Measurements from ENCODE around the gene SPRTN.

The SPRTN gene

DNA sequence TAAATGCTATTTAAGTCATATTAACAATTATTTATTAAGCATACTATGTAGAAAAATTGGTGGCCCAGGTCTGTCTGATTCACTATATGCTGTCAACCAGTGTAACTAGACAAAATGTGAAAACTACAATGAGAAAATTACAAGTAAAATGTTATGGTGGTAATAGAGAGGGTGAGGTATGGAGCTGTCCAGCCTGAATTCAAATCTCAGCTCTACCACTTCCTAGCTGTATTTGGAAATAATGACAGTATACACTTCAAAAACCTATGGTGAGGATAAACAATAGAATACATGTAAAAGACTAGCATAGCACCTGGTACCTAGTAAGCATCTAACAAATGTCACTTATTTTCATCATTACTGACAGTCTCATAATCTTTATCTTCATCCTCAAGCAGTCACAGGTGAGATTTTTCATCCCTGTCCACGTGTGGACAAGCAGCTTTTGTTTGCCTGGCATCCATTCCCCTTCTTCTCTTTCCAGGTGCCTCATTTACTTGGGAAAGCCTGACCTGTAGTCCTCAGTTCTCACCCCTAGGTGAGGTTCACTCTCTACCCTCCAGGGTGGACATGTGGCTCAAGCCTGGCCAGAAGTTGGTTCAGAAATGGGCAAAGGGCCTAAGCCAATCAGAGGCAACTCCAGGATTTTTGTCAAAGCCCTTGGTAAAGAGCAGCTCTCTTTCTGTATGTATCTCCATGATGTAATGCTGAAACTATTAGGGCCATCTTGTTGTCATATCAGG is 54.5 kb downstream of the SPRTN start:
- peaks cover 26 to 69% (median 40%) of the 10 kb centered on the region in 10 experiments for H3K4me1 ChIP-seq

GRCh38 chr1:231393668-231394067 is 55.6 kb downstream of the SPRTN start:
- peaks cover 0 to 63% (median 46%) of the 10 kb centered on the region in 11 experiments; a peak in 18 of 22 replicates for H3K36me3 ChIP-seq
- H3K9ac ChIP-seq: no peak overlapping the region
- no peak overlapping the region for H3K4me3 ChIP-seq
- peaks cover 0 to 8% (median 0%) of the 10 kb centered on the region in 11 experiments; a peak in 1 of 22 replicates for H3K9me3 ChIP-seq (replicated peaks in 1 of 11)
- no peaks in the 10 kb centered on the region for H3K27me3 ChIP-seq
- TF ChIP-seq Cebpa-rat (IDR thresholded peaks at IDR 0.05): no peak
- peaks cover 63 to 98% (median 89%) of the 10 kb centered on the region in 11 experiments for H4K20me1 ChIP-seq
- H3K4me2 ChIP-seq: no peak overlapping the region
- no peak overlapping the region for H3K27ac ChIP-seq
- H3K4me1 ChIP-seq: peaks cover 15 to 69% (median 31%) of the 10 kb centered on the region in 10 experiments

More for the DNA sequence above, 54.5 kb downstream of the SPRTN start:
- Histone ChIP-seq H3K9ac (no peak overlapping the region), H4K20me1 (peaks cover 53 to 98% (median 88%) of the 10 kb centered on the region in 11 experiments; a peak in 21 of 22 replicates), H3K9me3 (replicated peaks in 1 of 11) (peaks cover 0 to 8% (median 0%) of the 10 kb centered on the region in 11 experiments; a peak in 1 of 22 replicates), H3K27ac (no peak overlapping the region), H3K4me3 (no peak overlapping the region), H3K36me3 (peaks cover 0 to 51% (median 38%) of the 10 kb centered on the region in 11 experiments; a peak in 17 of 22 replicates), H3K4me2 (no peak overlapping the region), H3K27me3 (no peaks in the 10 kb centered on the region)
- TF ChIP-seq Cebpa-rat (IDR thresholded peaks at IDR 0.05): no peak

GRCh38 chr1:231395076-231395997 is 57.2 kb downstream of the SPRTN start:
- Histone ChIP-seq H3K4me1 (peaks cover 14 to 64% (median 26%) of the 10 kb centered on the region in 10 experiments), H3K9ac (peak overlapping the region in 3 of 11 experiments; percentile 14 to 54 (median 41); a peak in 2 of 22 replicates), H3K36me3 (peaks cover 0 to 67% (median 48%) of the 10 kb centered on the region in 11 experiments; a peak in 18 of 22 replicates), H3K27me3 (no peaks in the 10 kb centered on the region), H3K4me2 (peak overlapping the region; percentile 10 to 76 (median 29); a peak in 20 of 22 replicates), H3K4me3 (no peak overlapping the region), H3K27ac (peak overlapping the region in 4 of 11 experiments; percentile 7 to 53 (median 38); a peak in 5 of 22 replicates), H4K20me1 (peaks cover 62 to 98% (median 88%) of the 10 kb centered on the region in 11 experiments), H3K9me3 (replicated peaks in 1 of 11) (0 out of 22 replicates have a peak, but pooled peaks cover 0 to 8% (median 0%) of the 10 kb centered on the region in 11 experiments)
- no peak for TF ChIP-seq Cebpa-rat (IDR thresholded peaks at IDR 0.05)

DNA sequence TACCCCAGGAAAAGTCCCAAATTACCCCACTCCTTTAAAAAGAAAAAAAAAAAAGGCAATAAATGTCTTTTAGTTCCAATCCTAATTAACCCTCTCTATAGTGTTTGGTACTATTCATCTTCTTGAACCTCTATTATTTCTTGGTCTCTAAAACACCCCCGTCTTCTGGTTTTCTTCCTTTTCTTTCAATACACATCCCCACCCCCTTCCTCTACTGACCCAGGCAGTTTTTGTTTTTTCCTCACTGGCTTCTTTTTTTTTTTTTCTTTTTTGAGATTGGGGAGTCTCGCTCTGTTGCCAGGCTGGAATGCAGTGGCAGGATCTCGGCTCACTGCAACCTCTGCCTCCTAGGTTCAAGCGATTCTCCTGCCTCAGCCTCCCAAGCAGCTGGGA is 57.9 kb downstream of the SPRTN start:
- H3K27me3 ChIP-seq: no peaks in the 10 kb centered on the region
- H3K9ac ChIP-seq: 0 out of 22 replicates have a peak overlapping the region, but pooled peaks of 1 of the 11 experiments have one; percentile 41
- H3K36me3 ChIP-seq: peaks cover 5 to 67% (median 54%) of the 10 kb centered on the region in 11 experiments; a peak in 20 of 22 replicates
- H4K20me1 ChIP-seq: peaks cover 61 to 98% (median 87%) of the 10 kb centered on the region in 11 experiments
- H3K4me2 ChIP-seq: peak overlapping the region in 9 of 11 experiments; percentile 11 to 76 (median 45); a peak in 14 of 22 replicates
- peaks cover 14 to 57% (median 26%) of the 10 kb centered on the region in 10 experiments for H3K4me1 ChIP-seq
- no peak for TF ChIP-seq Cebpa-rat (IDR thresholded peaks at IDR 0.05)
- 0 out of 22 replicates have a peak overlapping the region, but pooled peaks of 1 of the 11 experiments have one; percentile 32 for H3K27ac ChIP-seq
- no peak overlapping the region for H3K4me3 ChIP-seq
- 0 out of 22 replicates have a peak, but pooled peaks cover 0 to 3% (median 0%) of the 10 kb centered on the region in 11 experiments for H3K9me3 ChIP-seq (replicated peaks in 1 of 11)

- Histone ChIP-seq H4K20me1 (peaks cover 61 to 98% (median 91%) of the 10 kb centered on the region in 11 experiments), H3K36me3 (peaks cover 6 to 69% (median 54%) of the 10 kb centered on the region in 11 experiments; a peak in 20 of 22 replicates), H3K4me3 (no peak overlapping the region), H3K27ac (no peak overlapping the region), H3K4me2 (peak overlapping the region in 5 of 11 experiments; percentile 45 to 76 (median 71); a peak in 8 of 22 replicates), H3K27me3 (no peaks in the 10 kb centered on the region), H3K4me1 (peaks cover 14 to 53% (median 26%) of the 10 kb centered on the region in 10 experiments), H3K9me3 (replicated peaks in 1 of 11) (0 out of 22 replicates have a peak, but pooled peaks cover 0 to 3% (median 0%) of the 10 kb centered on the region in 11 experiments), H3K9ac (no peak overlapping the region)
- TF ChIP-seq Cebpa-rat (IDR thresholded peaks at IDR 0.05): no peak
Observed at GRCh38 chr1:231396643-231397042, 58.5 kb downstream of the SPRTN start.

DNA sequence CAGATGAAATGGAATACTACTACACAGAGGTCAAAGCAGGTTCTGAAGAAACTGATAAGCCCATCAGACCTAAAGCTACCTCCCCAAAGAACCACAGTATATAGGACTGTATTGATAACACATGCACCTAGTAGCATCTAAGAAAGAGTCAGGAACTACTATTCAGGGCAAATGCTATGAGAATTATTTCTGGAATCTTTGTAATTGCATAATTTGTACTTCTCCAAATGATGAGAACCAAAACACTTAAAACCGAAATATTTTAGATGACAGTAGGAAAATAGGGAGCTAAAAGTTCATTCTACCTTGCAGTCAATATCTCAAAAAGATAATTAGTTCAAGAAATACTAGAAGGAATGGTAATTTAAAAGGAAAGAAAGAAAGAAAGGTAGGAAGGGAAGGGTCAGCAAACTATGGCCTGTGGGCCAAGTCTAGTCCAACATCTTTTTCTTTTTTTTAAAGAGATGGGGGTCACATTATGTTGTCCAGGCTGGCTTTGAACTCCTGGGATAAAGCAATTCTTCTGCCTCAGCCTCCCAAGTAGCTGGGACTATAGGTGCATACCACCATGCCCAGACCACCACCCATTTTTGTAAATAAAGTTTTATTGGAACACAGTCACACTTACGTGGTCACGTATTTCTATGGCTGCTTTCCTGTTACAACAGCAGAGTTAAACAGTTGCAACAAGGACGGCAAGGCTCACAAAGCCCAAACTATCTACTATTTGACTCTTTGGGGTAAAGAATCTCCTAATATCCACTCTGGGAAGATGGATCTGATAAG is 60.0 kb downstream of the SPRTN start:
- no peak overlapping the region for H3K27ac ChIP-seq
- H3K9me3 ChIP-seq (replicated peaks in 1 of 11): peaks cover 0 to 5% (median 0%) of the 10 kb centered on the region in 11 experiments; a peak in 1 of 22 replicates
- peaks cover 14 to 53% (median 26%) of the 10 kb centered on the region in 10 experiments for H3K4me1 ChIP-seq
- H3K27me3 ChIP-seq: no peaks in the 10 kb centered on the region
- H3K4me2 ChIP-seq: peak overlapping the region in 3 of 11 experiments; percentile 17 to 38 (median 27); a peak in 5 of 22 replicates
- TF ChIP-seq Cebpa-rat (IDR thresholded peaks at IDR 0.05): no peak
- H3K4me3 ChIP-seq: no peak overlapping the region
- peaks cover 0 to 72% (median 54%) of the 10 kb centered on the region in 11 experiments; a peak in 19 of 22 replicates for H3K36me3 ChIP-seq
- H3K9ac ChIP-seq: no peak overlapping the region
- peaks cover 54 to 100% (median 94%) of the 10 kb centered on the region in 11 experiments for H4K20me1 ChIP-seq

DNA sequence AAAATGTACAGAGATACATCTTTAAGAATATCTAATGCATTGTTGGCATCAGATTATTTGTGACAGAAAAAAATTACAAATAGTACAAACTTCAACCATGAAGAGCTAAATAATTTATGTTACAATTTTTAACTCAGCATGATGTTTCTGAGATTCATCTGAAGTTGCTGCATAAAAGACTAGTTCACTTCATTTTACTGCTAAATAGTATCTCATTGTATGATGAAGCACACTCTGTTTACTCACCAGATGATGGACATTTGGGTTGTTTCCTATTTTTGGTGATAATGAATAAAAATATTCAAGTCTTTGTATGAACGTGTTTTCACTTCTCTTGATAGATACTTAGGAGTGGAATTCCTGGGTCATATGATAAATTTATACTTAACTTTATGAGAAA is 63.4 kb downstream of the SPRTN start:
- TF ChIP-seq Cebpa-rat (IDR thresholded peaks at IDR 0.05): no peak
- Histone ChIP-seq H3K4me1 (peaks cover 0 to 36% (median 10%) of the 10 kb centered on the region in 10 experiments; a peak in 13 of 20 replicates), H3K27me3 (no peaks in the 10 kb centered on the region), H3K4me2 (no peak overlapping the region), H3K27ac (no peak overlapping the region), H4K20me1 (peaks cover 39 to 98% (median 89%) of the 10 kb centered on the region in 11 experiments), H3K36me3 (peaks cover 7 to 91% (median 70%) of the 10 kb centered on the region in 11 experiments; a peak in 19 of 22 replicates), H3K4me3 (no peak overlapping the region), H3K9me3 (replicated peaks in 1 of 11) (peaks cover 0 to 5% (median 0%) of the 10 kb centered on the region in 11 experiments; a peak in 1 of 22 replicates), H3K9ac (no peak overlapping the region)
